ENCODE measurements around the gene ZNF723. TPM values are rescaled to one million over a fixed set of nuclear protein-coding genes. Genes with fewer than 3 reads are reported as not detected.

ZNF723 gene
- total and polyA plus RNA-seq, 2 of the 4 experiments (the other 2 are of a cell fraction) = not detected

DNA sequence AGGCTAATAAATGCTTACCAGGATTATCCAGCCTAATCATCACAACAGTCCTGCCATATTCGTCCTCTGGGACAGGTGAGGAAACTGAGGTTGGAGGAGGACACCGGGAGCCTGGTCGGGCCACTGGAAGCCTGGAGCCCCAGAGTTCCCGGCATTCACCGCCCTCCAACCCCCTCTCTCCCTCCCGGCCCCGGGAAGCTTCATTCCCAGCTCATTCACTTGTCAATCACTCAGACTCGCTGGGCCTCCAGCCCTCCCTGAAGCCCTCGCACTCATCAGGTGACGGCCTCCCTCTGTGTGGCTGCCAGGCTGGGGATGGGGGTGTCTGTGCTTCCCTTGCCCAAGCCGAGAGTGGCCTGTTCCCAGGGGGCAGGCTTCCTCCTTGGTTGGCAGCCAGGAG is 25.7 kb upstream of the ZNF723 start:
- TF ChIP-seq RCOR1 (IDR thresholded peaks at IDR 0.05; ENCODE audit: insufficient replicate concordance, low read length) (no peak), POLR2A (IDR thresholded peaks at IDR 0.05; ENCODE audit: low read depth, low read length) (no peak), RFX5 (IDR thresholded peaks at IDR 0.05; ENCODE audit: low read depth, low read length) (no peak), RAD21 (IDR thresholded peaks at IDR 0.05; ENCODE audit: low read length) (no peak), SMC3 (IDR thresholded peaks at IDR 0.05; ENCODE audit: low read depth, low read length) (no peak), MAZ (IDR thresholded peaks at IDR 0.05; ENCODE audit: borderline replicate concordance, low read depth, low read length) (no peak), BHLHE40 (IDR thresholded peaks at IDR 0.05; ENCODE audit: low read depth, low read length) (no peak), CHD1 (IDR thresholded peaks at IDR 0.05; ENCODE audit: low read depth, low read length) (no peak), USF2 (IDR thresholded peaks at IDR 0.05; ENCODE audit: low read depth, low read length) (no peak), NFE2L2 (IDR thresholded peaks at IDR 0.05; ENCODE audit: low read depth, low read length) (no peak)
- TF ChIP-seq, protein P1, sequence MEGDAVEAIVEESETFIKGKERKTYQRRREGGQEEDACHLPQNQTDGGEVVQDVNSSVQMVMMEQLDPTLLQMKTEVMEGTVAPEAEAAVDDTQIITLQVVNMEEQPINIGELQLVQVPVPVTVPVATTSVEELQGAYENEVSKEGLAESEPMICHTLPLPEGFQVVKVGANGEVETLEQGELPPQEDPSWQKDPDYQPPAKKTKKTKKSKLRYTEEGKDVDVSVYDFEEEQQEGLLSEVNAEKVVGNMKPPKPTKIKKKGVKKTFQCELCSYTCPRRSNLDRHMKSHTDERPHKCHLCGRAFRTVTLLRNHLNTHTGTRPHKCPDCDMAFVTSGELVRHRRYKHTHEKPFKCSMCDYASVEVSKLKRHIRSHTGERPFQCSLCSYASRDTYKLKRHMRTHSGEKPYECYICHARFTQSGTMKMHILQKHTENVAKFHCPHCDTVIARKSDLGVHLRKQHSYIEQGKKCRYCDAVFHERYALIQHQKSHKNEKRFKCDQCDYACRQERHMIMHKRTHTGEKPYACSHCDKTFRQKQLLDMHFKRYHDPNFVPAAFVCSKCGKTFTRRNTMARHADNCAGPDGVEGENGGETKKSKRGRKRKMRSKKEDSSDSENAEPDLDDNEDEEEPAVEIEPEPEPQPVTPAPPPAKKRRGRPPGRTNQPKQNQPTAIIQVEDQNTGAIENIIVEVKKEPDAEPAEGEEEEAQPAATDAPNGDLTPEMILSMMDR (conservative IDR thresholded peaks at IDR 0.05; ENCODE audit: low read depth, low read length) = no peak
- no TSS peak for BruUV-seq (replicated peaks)
- in situ Hi-C loops (cut with MboI; ENCODE audit: low sequenced_read_pairs) = no loop called here
- Histone ChIP-seq H3K36me3 (ENCODE audit: control insufficient read depth, insufficient read depth, low read length) (no peaks in the 10 kb centered on the region), H3K56ac (ENCODE audit: extremely low read depth, insufficient read depth, low read length) (no peak overlapping the region), H4K91ac (ENCODE audit: insufficient read depth, low read depth, low read length) (no peak overlapping the region), H3K9me3 (ENCODE audit: control insufficient read depth, insufficient read depth, low read length) (peaks cover 30% of the 10 kb centered on the region), H3K4me2 (ENCODE audit: low read depth, low read length) (no peak overlapping the region), H2BK5ac (ENCODE audit: low read depth, low read length, poor library complexity, severe bottlenecking) (no peak overlapping the region), H4K20me1 (ENCODE audit: insufficient read depth, low read length) (no peaks in the 10 kb centered on the region), H3K14ac (replicated peaks; ENCODE audit: low read depth, low read length) (no peak overlapping the region), H3K18ac (ENCODE audit: low read depth, low read length) (no peak overlapping the region), H3K23ac (ENCODE audit: low read depth, low read length) (no peak overlapping the region), H3K4me1 (ENCODE audit: control insufficient read depth, insufficient read depth, low read length) (no peaks in the 10 kb centered on the region), H2AFZ (replicated peaks; ENCODE audit: low read length, poor library complexity) (no peak overlapping the region), H2BK20ac (ENCODE audit: low read depth, low read length) (no peak overlapping the region), H4K5ac (ENCODE audit: low read depth, low read length) (no peak overlapping the region), H4K8ac (ENCODE audit: low read depth in 2 of 2, low read length in 2 of 2) (no peak overlapping the region), H2AK9ac (replicated peaks; ENCODE audit: low read depth, low read length, poor library complexity) (no peak overlapping the region), H2BK120ac (ENCODE audit: low read depth, low read length) (no peak overlapping the region), H3K27ac (ENCODE audit: insufficient read depth, low read length) (no peak overlapping the region), H3K4ac (ENCODE audit: low read depth, low read length) (no peak overlapping the region), H3K4me3 (ENCODE audit: insufficient read depth, low read depth, low read length) (no peak overlapping the region), H3K27me3 (ENCODE audit: control insufficient read depth, insufficient read depth, low read length) (no peaks in the 10 kb centered on the region), H2AK5ac (ENCODE audit: low read depth, low read length) (no peak overlapping the region), H3K9ac (ENCODE audit: low read depth, low read length) (no peak overlapping the region), H2BK15ac (ENCODE audit: low read depth, low read length) (no peak overlapping the region), H3K9me1 (ENCODE audit: insufficient read depth, low read length) (no peaks in the 10 kb centered on the region), H3K79me1 (ENCODE audit: low read depth in 1 of 2, low read length in 2 of 2) (no peaks in the 10 kb centered on the region)
- no CpG with 5 or more reads among the region's 11 CpGs for WGBS, 2 experiments (ENCODE audit: extremely low coverage in 2 of 2, insufficient read length in 1 of 2)
- ATAC-seq (ENCODE audit: low read depth) (no peak), DNase-seq (no peak)
- intact Hi-C loops (cut with micrococcal nuclease) = no loop called here
- CTCF ChIA-PET = no interaction called here
- POLR2A ChIA-PET (ENCODE audit: unreplicated experiment) = no interaction called here
- dilution Hi-C loops (cut with HindIII; ENCODE audit: low sequenced_read_pairs, unreplicated experiment) = no loop called here
